H1 (cell line): ENCODE data around the gene CD46. TPM values are rescaled to one million over a fixed set of nuclear protein-coding genes. Genes with fewer than 3 reads are reported as not detected.

Experiments used
- CTCF ChIA-PET: fragments of 300-600 bp; sonication (Branson Sonifier 250); formaldehyde crosslinking; loops from one replicate; lab custom pipeline; 2021; ENCODE audit not compliant: partially characterized antibody; lab: Charles Lee
- POLR2A ChIA-PET: fragments of 300-600 bp; sonication (Branson Sonifier 250); formaldehyde crosslinking; loops from one replicate; lab custom pipeline; 2021; ENCODE audit warnings: inconsistent platforms; ENCODE audit not compliant: partially characterized antibody; lab: Charles Lee
- DNase-seq, 2 experiments: peaks; one replicate each; pipeline versions ENCODE4 v3.0.0 to v3.0.0-alpha.2; 2010 to 2022; ENCODE audit warnings: low spot score in 2 of 2, low read depth in 1 of 2, mixed read lengths in 1 of 2
- FAIRE-seq: peaks from 2 replicates; lab custom pipeline; 2011; peaks lifted over from hg19 to GRCh38; lab: Jason Lieb, UNC
- H2AFZ ChIP-seq: 2 replicates; pipeline ENCODE4 v1.8.1; 2012; ENCODE audit warnings: low read length, inconsistent platforms
- H2AK5ac ChIP-seq: 2 replicates; pipeline ENCODE4 v1.6.1; 2013; ENCODE audit warnings: low read depth, low read length
- H2BK120ac ChIP-seq: replicated peaks from 2 replicates; pipeline ENCODE3; 2013; ENCODE audit warnings: low read depth, low read length, inconsistent platforms
- H2BK12ac ChIP-seq: 2 replicates; pipeline ENCODE4 v1.6.1; 2013; ENCODE audit warnings: low read depth, low read length
- H2BK15ac ChIP-seq: 2 replicates; pipeline ENCODE4 v1.6.1; 2013; ENCODE audit warnings: low read length
- H2BK20ac ChIP-seq: 2 replicates; pipeline ENCODE4 v1.6.1; 2013; ENCODE audit warnings: low read length
- H2BK5ac ChIP-seq: 2 replicates; pipeline ENCODE4 v1.6.1; 2013; ENCODE audit warnings: low read depth, low read length
- H3K14ac ChIP-seq: 2 replicates; pipeline ENCODE4 v1.6.1; 2013; ENCODE audit warnings: inconsistent platforms; ENCODE audit not compliant: insufficient read length
- H3K18ac ChIP-seq: 2 replicates; pipeline ENCODE4 v1.6.1; 2013; ENCODE audit warnings: low read length; ENCODE audit errors: extremely low read depth
- H3K23ac ChIP-seq: 2 replicates; pipeline ENCODE4 v1.6.1; 2013; ENCODE audit warnings: inconsistent platforms; ENCODE audit not compliant: insufficient read length
- H3K23me2 ChIP-seq: 2 replicates; pipeline ENCODE4 v1.6.1; 2013; ENCODE audit warnings: low read depth, low read length
- H3K27ac ChIP-seq: 2 replicates; pipeline ENCODE4 v1.6.1; 2011; ENCODE audit warnings: low read depth, low read length, inconsistent platforms
- H3K27me3 ChIP-seq, 4 experiments: replicated peaks in 1 of 4; 1 replicate in 1 of 4; 2 replicates in 3 of 4; pipeline versions ENCODE4 v1.6.1 to v1.8.1; 2011 to 2013; ENCODE audit warnings: low read length in 3 of 4, mild to moderate bottlenecking in 3 of 4, inconsistent platforms in 2 of 4, mixed read lengths in 2 of 4, moderate library complexity in 1 of 4; ENCODE audit not compliant: control insufficient read depth in 3 of 4, insufficient read depth in 3 of 4; ENCODE audit errors: extremely low read depth in 1 of 4
- H3K36me3 ChIP-seq, 4 experiments: 2 replicates each; pipeline versions ENCODE4 v1.6.1 to v1.8.1; 2011 to 2013; ENCODE audit warnings: mild to moderate bottlenecking in 4 of 4, low read length in 3 of 4, moderate library complexity in 2 of 4, control low read depth in 1 of 4, inconsistent platforms in 1 of 4; ENCODE audit not compliant: insufficient read depth in 4 of 4, control insufficient read depth in 2 of 4
- H3K4ac ChIP-seq: replicated peaks from 2 replicates; pipeline ENCODE3; 2013; ENCODE audit warnings: low read length, low read depth, mixed read lengths, inconsistent platforms; ENCODE audit not compliant: insufficient read length
- H3K4me1 ChIP-seq, 4 experiments: replicated peaks in 1 of 4; 1 replicate in 1 of 4; 2 replicates in 3 of 4; pipeline versions ENCODE4 v1.6.1 to v1.8.1; 2011 to 2013; ENCODE audit warnings: low read length in 3 of 4, inconsistent platforms in 2 of 4, mixed read lengths in 1 of 4; ENCODE audit not compliant: insufficient read depth in 4 of 4, control insufficient read depth in 3 of 4
- H3K4me2 ChIP-seq, 2 experiments: 2 replicates each; pipeline versions ENCODE4 v1.6.1 to v1.8.1; 2011 to 2013; ENCODE audit warnings: low read depth in 2 of 2, low read length in 2 of 2, control low read depth in 1 of 2, inconsistent platforms in 1 of 2, mild to moderate bottlenecking in 1 of 2; ENCODE audit not compliant: insufficient read depth in 1 of 2
- H3K4me3 ChIP-seq, 4 experiments: fragments of 200-600, 300-600 bp in 1 of 4; sonication (generic), shearing (Covaris generic), sonication (Bioruptor Twin) in 1 of 4; 2 replicates each; pipeline versions ENCODE4 v1.5.1 to v1.8.1; 2011 to 2016; ENCODE audit warnings: low read length in 4 of 4, low read depth in 3 of 4, control low read depth in 2 of 4, inconsistent platforms in 2 of 4, mild to moderate bottlenecking in 2 of 4, mixed read lengths in 1 of 4, moderate library complexity in 1 of 4; ENCODE audit not compliant: insufficient read depth in 2 of 4; ENCODE audit errors: extremely low read depth in 1 of 4
- H3K56ac ChIP-seq: replicated peaks from 2 replicates; pipeline ENCODE3; 2013; ENCODE audit warnings: low read depth, mild to moderate bottlenecking, mixed read lengths, low read length, inconsistent platforms; ENCODE audit not compliant: insufficient read length
- H3K79me1 ChIP-seq: 2 replicates; pipeline ENCODE4 v1.6.1; 2013; ENCODE audit warnings: low read depth, low read length, control low read depth
- H3K79me2 ChIP-seq, 2 experiments: 2 replicates each; pipeline versions ENCODE4 v1.6.1 to v1.8.1; 2012 to 2013; ENCODE audit warnings: low read length in 2 of 2, mild to moderate bottlenecking in 2 of 2, inconsistent platforms in 1 of 2; ENCODE audit not compliant: insufficient read depth in 2 of 2, control insufficient read depth in 1 of 2
- H3K9ac ChIP-seq, 4 experiments: replicated peaks in 1 of 4; 1 replicate in 1 of 4; 2 replicates in 3 of 4; pipeline versions ENCODE4 v1.6.1 to v1.8.1; 2011 to 2013; ENCODE audit warnings: low read depth in 3 of 4, low read length in 3 of 4, control low read depth in 2 of 4, mild to moderate bottlenecking in 2 of 4, moderate library complexity in 2 of 4, inconsistent platforms in 1 of 4; ENCODE audit errors: extremely low read depth in 1 of 4
- H3K9me3 ChIP-seq, 2 experiments: 2 replicates each; pipeline versions ENCODE4 v1.6.1 to v1.8.1; 2012 to 2013; ENCODE audit warnings: mild to moderate bottlenecking in 2 of 2, moderate library complexity in 2 of 2, control low read depth in 1 of 2, inconsistent platforms in 1 of 2, low read depth in 1 of 2, low read length in 1 of 2, mixed read lengths in 1 of 2; ENCODE audit not compliant: insufficient read depth in 2 of 2
- H4K20me1 ChIP-seq, 2 experiments: replicated peaks in 1 of 2; 2 replicates each; pipeline versions ENCODE3 to v1.8.1; 2011 to 2013; ENCODE audit warnings: inconsistent platforms in 2 of 2, low read length in 2 of 2, mild to moderate bottlenecking in 1 of 2; ENCODE audit not compliant: insufficient read depth in 2 of 2, control insufficient read depth in 1 of 2
- H4K5ac ChIP-seq: 2 replicates; pipeline ENCODE4 v1.6.1; 2013; ENCODE audit warnings: low read length, low read depth, mixed read lengths, inconsistent platforms; ENCODE audit not compliant: insufficient read length
- H4K8ac ChIP-seq: 2 replicates; pipeline ENCODE4 v1.8.0; 2013; ENCODE audit warnings: mild to moderate bottlenecking, moderate library complexity, low read length, inconsistent platforms; ENCODE audit not compliant: insufficient read depth; ENCODE audit errors: extremely low read depth
- H4K91ac ChIP-seq: replicated peaks from 2 replicates; pipeline ENCODE3; 2013; ENCODE audit warnings: low read length, mixed read lengths, inconsistent platforms; ENCODE audit not compliant: insufficient read length
- JUND ChIP-seq: IDR thresholded peaks from 2 replicates; pipeline ENCODE4 v1.6.1; 2011; ENCODE audit warnings: mild to moderate bottlenecking, improper control_type of control experiment, low read length
- WGBS, 2 experiments: shearing (Covaris generic) in 1 of 2; methylation state at CpG; one replicate each; pipeline versions ENCODE4 v1.1.6 to v1.1.7; 2013 to 2015; ENCODE audit warnings: low lambda C conversion rate in 2 of 2, mixed read lengths in 2 of 2, inconsistent platforms in 1 of 2, low coverage in 1 of 2, missing lambda C conversion rate in 1 of 2; ENCODE audit not compliant: insufficient replicate concordance in 2 of 2, insufficient coverage in 1 of 2, insufficient read length in 1 of 2; ENCODE audit errors: extremely low coverage in 1 of 2, missing lambda C conversion rate in 1 of 2; 5-methylcytosine and 5-hydroxymethylcytosine counted together
- polyA plus RNA-seq, 7 experiments: library from polyadenylated mRNA; depleted of rRNA in 3 of 7; stranded (reverse) in 5 of 7; unstranded in 2 of 7; fragments of >200 nt in 5 of 7; fragments of 200-250 nt in 2 of 7; gene quantifications; 1 replicate in 5 of 7; 2 replicates in 1 of 7; 4 replicates in 1 of 7; pipeline versions ENCODE4 v1.2.1 to v1.2.3, GENCODE V29; 2011 to 2013; ENCODE audit warnings: missing spikeins in 2 of 7, mixed read lengths in 2 of 7
- total RNA-seq: library from RNA; stranded (reverse); fragmentation: NEBNext Ultra II Directional; extraction: Animal tissue kit (Norgen Biotek cat#: 25700); gene quantifications from 2 replicates; pipeline ENCODE4 v1.2.1, GENCODE V29; 2021

CD46 gene
- total and polyA plus RNA-seq, 2 of the 8 experiments (the other 6 are each of a cell fraction or from before 2014, with no cell fraction given) = 60.9 to 113 TPM

GRCh38 chr1:207826557-207827487, 75.0 kb downstream of the CD46 start:
- H2AK5ac ChIP-seq = no peak overlapping the region
- no peak overlapping the region for H2BK5ac ChIP-seq
- no peak overlapping the region for H3K56ac ChIP-seq
- H2BK12ac ChIP-seq = no peak overlapping the region
- FAIRE-seq (no peak), DNase-seq (no peak)
- no peak overlapping the region for H3K4me2 ChIP-seq
- H4K5ac ChIP-seq = no peak overlapping the region
- H3K9ac ChIP-seq = no peak overlapping the region
- no peaks in the 10 kb centered on the region for H3K9me3 ChIP-seq
- H3K18ac ChIP-seq = no peak overlapping the region
- H2BK20ac ChIP-seq = no peak overlapping the region
- no peaks in the 10 kb centered on the region for H3K36me3 ChIP-seq
- H3K27me3 ChIP-seq = no peaks in the 10 kb centered on the region
- H3K23me2 ChIP-seq = no peaks in the 10 kb centered on the region
- no peak overlapping the region for H4K91ac ChIP-seq
- no peak overlapping the region; the same call in 1 of the 2 replicates for H3K27ac ChIP-seq
- no peak overlapping the region for H3K4ac ChIP-seq
- no peaks in the 10 kb centered on the region for H3K79me2 ChIP-seq
- ChIA-PET POLR2A (interaction anchor here (1.3 kb wide), 1 partner anchor 136 kb away, joined by 4 read pairs; no protein-coding TSS in a partner anchor), CTCF (interaction anchor here (0.6 to 12.1 kb wide), 15 partner anchors 8 to 207 kb away, joined by 3 to 113 read pairs (median 6); no protein-coding TSS in a partner anchor)
- no peak overlapping the region for H3K23ac ChIP-seq
- H3K4me3 ChIP-seq = no peak overlapping the region
- H4K8ac ChIP-seq = no peak overlapping the region
- H2BK15ac ChIP-seq = no peak overlapping the region
- H2AFZ ChIP-seq = no peak overlapping the region
- WGBS, 2 experiments = 96% methylated on average over 18 of the region's 18 CpGs; no CpG with 5 or more reads in 1 of the 2 experiments
- H2BK120ac ChIP-seq = no peak overlapping the region
- no peak overlapping the region for H3K14ac ChIP-seq
- peaks cover 0 to 3% (median 0%) of the 10 kb centered on the region in 4 experiments; a peak in 2 of 7 replicates for H3K4me1 ChIP-seq
- H4K20me1 ChIP-seq = peaks cover 0 to 1% of the 10 kb centered on the region in 2 experiments
- no peaks in the 10 kb centered on the region; the same call in 1 of the 2 replicates for H3K79me1 ChIP-seq
- TF ChIP-seq JUND = no peak
